HG03139 (cell line): Measurements from ENCODE around the gene ZNF217.
"Not testable (repeated sequence)": the region's sequence is repeated elsewhere in the genome, so short reads cannot be mapped to it uniquely, and the experiment has no call there.

Experiments used
- ATAC-seq: cut with Tn5 transposase; IDR thresholded peaks from one replicate; pipeline ENCODE4 v1.9.1; 2021; ENCODE audit not compliant: unreplicated experiment

Gene ZNF217

GRCh38 chr20:53593466-53594007, at the start of gene ZNF217:
TSS of gene ZNF217 (minus strand) at chr20:53593839. CDS start at chr20:53582826, 11,013 bp downstream.
- peak; percentile 16 for ATAC-seq

GRCh38 chr20:53643031-53643832, 49.6 kb upstream of the ZNF217 start:
- ATAC-seq: peak; percentile 95

GRCh38 chr20:53642196-53643030, 48.8 kb upstream of the ZNF217 start:
- ATAC-seq: peak; percentile 46

- no peak for ATAC-seq
Measured at GRCh38 chr20:53639647-53640440, 46.2 kb upstream of the ZNF217 start.

- no peak for ATAC-seq
Measured at GRCh38 chr20:53639128-53639527, 45.5 kb upstream of the ZNF217 start.

- ATAC-seq: not testable (repeated sequence)
Measured at GRCh38 chr20:53637310-53637709, 43.7 kb upstream of the ZNF217 start.

GRCh38 chr20:53636540-53637097, 43.0 kb upstream of the ZNF217 start:
- no peak for ATAC-seq

- ATAC-seq: no peak
Measured at GRCh38 chr20:53635221-53635620, 41.6 kb upstream of the ZNF217 start.

- no peak for ATAC-seq
Measured at GRCh38 chr20:53631909-53632662, 38.4 kb upstream of the ZNF217 start.

GRCh38 chr20:53629436-53629835, 35.8 kb upstream of the ZNF217 start:
- ATAC-seq: no peak

GRCh38 chr20:53628758-53629157, 35.1 kb upstream of the ZNF217 start:
- not testable (repeated sequence) for ATAC-seq

- no peak for ATAC-seq
Measured at GRCh38 chr20:53628076-53628475, 34.4 kb upstream of the ZNF217 start.

GRCh38 chr20:53627001-53627400, 33.4 kb upstream of the ZNF217 start:
- ATAC-seq: not testable (repeated sequence)

- ATAC-seq: no peak
Measured at GRCh38 chr20:53626584-53626983, 32.9 kb upstream of the ZNF217 start.

GRCh38 chr20:53625311-53626129, 31.9 kb upstream of the ZNF217 start:
- ATAC-seq: no peak

- not testable (repeated sequence) for ATAC-seq
Measured at GRCh38 chr20:53624927-53625250, 31.2 kb upstream of the ZNF217 start.

- no peak for ATAC-seq
Measured at GRCh38 chr20:53623454-53624211, 30.0 kb upstream of the ZNF217 start.

GRCh38 chr20:53623134-53623453, 29.5 kb upstream of the ZNF217 start:
- no peak for ATAC-seq
